Pericardium fibroblast (primary cell): Measurements from ENCODE around the gene OR10Z1. TPM values are rescaled to one million over a fixed set of nuclear protein-coding genes. Genes with fewer than 3 reads are reported as not detected.

Experiments used
- total RNA-seq: library from RNA; depleted of rRNA; stranded (reverse); fragments of >200 nt; gene quantifications from 2 replicates; pipeline ENCODE4 v1.2.3, GENCODE V29; 2015

The OR10Z1 gene, protein sequence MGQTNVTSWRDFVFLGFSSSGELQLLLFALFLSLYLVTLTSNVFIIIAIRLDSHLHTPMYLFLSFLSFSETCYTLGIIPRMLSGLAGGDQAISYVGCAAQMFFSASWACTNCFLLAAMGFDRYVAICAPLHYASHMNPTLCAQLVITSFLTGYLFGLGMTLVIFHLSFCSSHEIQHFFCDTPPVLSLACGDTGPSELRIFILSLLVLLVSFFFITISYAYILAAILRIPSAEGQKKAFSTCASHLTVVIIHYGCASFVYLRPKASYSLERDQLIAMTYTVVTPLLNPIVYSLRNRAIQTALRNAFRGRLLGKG
- total RNA-seq, result not detected in 2 replicates

DNA sequence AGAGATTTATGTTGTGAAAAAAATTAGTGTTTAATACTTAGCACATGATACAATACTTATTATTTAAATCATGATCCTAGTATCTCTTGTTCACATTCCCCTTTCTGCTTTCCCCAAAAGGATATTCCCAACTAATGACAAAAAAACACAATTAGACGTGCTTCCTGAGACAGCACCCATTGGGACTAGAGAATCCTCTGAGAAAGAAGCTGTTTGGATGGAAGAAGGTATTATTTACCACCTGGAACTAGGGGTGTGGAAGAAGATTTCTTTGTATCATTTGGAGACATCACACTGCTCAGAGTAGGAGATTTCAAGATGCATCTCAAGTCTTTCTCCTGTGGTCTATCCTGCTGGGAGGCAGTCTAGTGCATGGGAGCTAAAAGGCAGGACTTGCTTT lies at the start of gene OR10Z1:
TSS of gene OR10Z1 (plus strand) at position 301 of the 400 bp plus-strand sequence. CDS start 1,171 bp downstream, outside the sequence.

DNA sequence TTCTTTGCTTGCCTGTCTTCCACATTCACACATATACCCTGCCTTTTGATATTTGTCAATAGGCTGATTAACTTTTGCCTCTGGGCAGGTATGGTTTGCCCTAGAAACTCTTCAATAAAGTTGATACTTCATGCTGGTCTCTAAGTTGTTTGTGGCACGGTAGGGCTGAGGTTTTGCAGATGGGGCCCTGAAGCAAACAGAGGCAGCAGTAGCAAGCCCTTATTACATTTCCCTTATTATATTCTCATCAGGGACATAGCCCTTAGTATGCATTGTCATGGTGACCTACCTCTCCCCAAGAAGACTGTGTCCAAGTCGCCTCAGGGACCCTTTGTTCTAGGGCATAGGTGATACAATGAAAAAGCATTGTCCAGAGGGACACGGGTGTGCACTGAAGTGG lies 34.6 kb upstream of the OR10Z1 start, which contains the start of gene OR6P1:
TSS of gene OR6P1 (minus strand) at position 101 of the 400 bp plus-strand sequence. CDS start 6,976 bp downstream, outside the sequence.

DNA sequence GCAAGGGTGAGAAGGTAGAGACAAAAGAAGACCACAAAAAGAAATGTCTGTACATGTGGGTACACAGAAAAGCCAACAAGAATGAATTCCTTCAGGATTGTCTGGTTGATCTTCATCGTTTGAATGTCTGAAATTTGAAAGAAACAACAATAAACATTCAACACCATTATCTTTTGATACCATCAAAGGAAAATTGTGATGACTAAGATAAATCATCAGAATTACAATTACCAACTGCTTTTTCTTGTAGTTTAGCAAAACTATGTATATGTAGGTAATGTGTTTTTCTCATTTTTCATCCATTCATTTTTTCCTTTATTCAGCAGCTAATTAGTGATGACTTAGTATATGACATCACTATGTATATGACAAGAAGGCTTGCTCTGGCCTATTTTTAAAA lies 25.3 kb upstream of the OR10Z1 start, which contains the start of gene OR10X1:
TSS of gene OR10X1 (minus strand) at position 167 of the 400 bp plus-strand sequence. CDS start at position 167, 0 bp downstream.

Other genes with a start within 250 kb of the OR10Z1 start
- not detected in 2 replicates for gene OR10T2, start 205.8 kb upstream of the OR10Z1 start, total RNA-seq
- gene OR10K2, start 179.0 kb upstream of the OR10Z1 start, total RNA-seq, result not detected in 2 replicates
- not detected in 2 replicates for gene OR10K1, start 143.4 kb upstream of the OR10Z1 start, total RNA-seq
- not detected in 2 replicates for gene OR10R2, start 133.0 kb upstream of the OR10Z1 start, total RNA-seq
- gene OR6Y1, start 50.9 kb upstream of the OR10Z1 start, total RNA-seq, result not detected in 2 replicates
- gene OR6P1, start 34.7 kb upstream of the OR10Z1 start, total RNA-seq, result not detected in 2 replicates
- gene OR10X1, start 25.4 kb upstream of the OR10Z1 start, total RNA-seq, result not detected in 2 replicates
- under 0.01 and 0.09 TPM in 2 replicates for gene SPTA1, start 81.4 kb downstream of the OR10Z1 start, total RNA-seq
- gene OR6K2, start 95.4 kb downstream of the OR10Z1 start, total RNA-seq, result not detected in 2 replicates
- gene OR6K3, start 115.5 kb downstream of the OR10Z1 start, total RNA-seq, result not detected in 2 replicates
- not detected in 2 replicates for gene OR6K6, start 149.5 kb downstream of the OR10Z1 start, total RNA-seq
- gene OR6N1, start 166.9 kb downstream of the OR10Z1 start, total RNA-seq, result not detected in 2 replicates
- gene OR6N2, start 175.9 kb downstream of the OR10Z1 start, total RNA-seq, result not detected in 2 replicates
- gene MNDA, start 226.1 kb downstream of the OR10Z1 start, total RNA-seq, result not detected in 2 replicates